RWPE2 (cell line): ENCODE measurements around the gene GAS7.

Source experiments
- ATAC-seq: fragments of 200-7000 bp; cut with Tn5 transposase; 3 replicates; pipeline ENCODE4 v1.9.1; 2021; ENCODE audit warnings: low read depth
- DNase-seq: peaks from one replicate; pipeline ENCODE4 v3.0.0-alpha.2; 2020; ENCODE audit warnings: low spot score
- H3K27ac ChIP-seq: fragments of 450-650 bp; 2 replicates; pipeline ENCODE4 v1.5.1; 2017; ENCODE audit warnings: mild to moderate bottlenecking; ENCODE audit not compliant: poor library complexity, severe bottlenecking
- H3K27me3 ChIP-seq: fragments of 250-450 bp; sonication (Bioruptor Pico); 2 replicates; pipeline ENCODE4 v1.5.1; 2021; ENCODE audit warnings: mild to moderate bottlenecking, moderate library complexity; ENCODE audit not compliant: insufficient read depth, poor library complexity, severe bottlenecking
- H3K36me3 ChIP-seq: fragments of 250-450 bp; sonication (Bioruptor Pico); 2 replicates; pipeline ENCODE4 v1.5.1; 2020; ENCODE audit warnings: low read depth, mild to moderate bottlenecking, moderate library complexity
- H3K4me1 ChIP-seq: fragments of 250-450 bp; sonication (Bioruptor Pico); 2 replicates; pipeline ENCODE4 v1.5.1; 2021; ENCODE audit warnings: mild to moderate bottlenecking, moderate library complexity; ENCODE audit not compliant: insufficient read depth, poor library complexity, severe bottlenecking
- H3K4me3 ChIP-seq: fragments of 250-450 bp; sonication (Bioruptor Pico); 2 replicates; pipeline ENCODE4 v1.5.1; 2021; ENCODE audit warnings: mild to moderate bottlenecking, moderate library complexity; ENCODE audit not compliant: severe bottlenecking
- H3K9me3 ChIP-seq: fragments of 250-450 bp; sonication (Bioruptor Pico); 2 replicates; pipeline ENCODE4 v1.5.1; 2021; ENCODE audit warnings: mild to moderate bottlenecking, moderate library complexity; ENCODE audit not compliant: severe bottlenecking
- TF ChIP-seq, protein P1 (sequence below): fragments of 450-650 bp; IDR thresholded peaks from one replicate; pipeline ENCODE4 v1.5.1; 2017; ENCODE audit warnings: mild to moderate bottlenecking, moderate library complexity; ENCODE audit not compliant: poor library complexity, severe bottlenecking

Gene GAS7

DNA sequence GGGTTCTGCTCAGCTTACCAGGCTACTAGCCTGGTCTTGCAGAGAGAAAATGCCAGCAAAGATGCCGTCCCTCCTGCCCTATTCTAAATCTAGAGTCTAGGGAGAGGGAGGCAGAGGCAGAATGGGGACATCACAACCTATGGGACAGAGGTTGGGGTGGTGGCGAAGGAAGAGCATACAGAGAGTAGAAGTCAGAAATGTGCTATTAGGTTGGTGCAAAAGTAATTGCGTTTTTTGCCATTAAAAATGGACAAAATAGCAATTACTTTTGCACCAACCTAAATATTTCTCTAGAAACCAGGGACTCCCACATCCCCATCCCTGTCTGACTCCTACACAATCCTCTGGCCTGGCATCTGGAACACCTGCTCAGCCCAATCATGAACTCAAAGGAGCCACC lies 127.7 kb downstream of the GAS7 start:
- ATAC-seq, result no peak
- no peak overlapping the region for H3K27ac ChIP-seq
- H3K36me3 ChIP-seq, result no peaks in the 10 kb centered on the region

DNA sequence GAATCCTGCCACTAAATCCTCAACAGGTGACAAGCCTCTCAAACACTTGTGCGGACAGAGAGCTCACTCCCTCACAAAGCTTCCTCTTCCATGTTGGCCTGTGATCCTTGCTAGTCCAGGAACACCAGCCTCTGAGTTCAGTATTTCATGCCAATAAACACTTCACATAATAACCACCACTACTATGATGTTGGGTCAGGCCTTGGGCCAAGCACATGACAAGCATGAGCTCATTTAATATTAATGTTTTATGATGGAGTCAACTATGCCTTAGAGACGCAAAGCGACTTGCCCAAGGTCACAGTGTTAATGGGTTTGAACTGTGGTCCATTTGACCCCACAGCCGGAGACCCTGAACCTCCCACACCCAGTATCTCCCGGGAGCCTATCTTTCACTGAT lies 129.1 kb downstream of the GAS7 start:
- Histone ChIP-seq H3K27me3 (no peaks in the 10 kb centered on the region), H3K27ac (no peak overlapping the region), H3K4me3 (no peak overlapping the region), H3K4me1 (no peaks in the 10 kb centered on the region), H3K9me3 (no peaks in the 10 kb centered on the region), H3K36me3 (no peaks in the 10 kb centered on the region)
- ATAC-seq, result no peak
- DNase-seq, result no peak
- TF ChIP-seq, protein P1, sequence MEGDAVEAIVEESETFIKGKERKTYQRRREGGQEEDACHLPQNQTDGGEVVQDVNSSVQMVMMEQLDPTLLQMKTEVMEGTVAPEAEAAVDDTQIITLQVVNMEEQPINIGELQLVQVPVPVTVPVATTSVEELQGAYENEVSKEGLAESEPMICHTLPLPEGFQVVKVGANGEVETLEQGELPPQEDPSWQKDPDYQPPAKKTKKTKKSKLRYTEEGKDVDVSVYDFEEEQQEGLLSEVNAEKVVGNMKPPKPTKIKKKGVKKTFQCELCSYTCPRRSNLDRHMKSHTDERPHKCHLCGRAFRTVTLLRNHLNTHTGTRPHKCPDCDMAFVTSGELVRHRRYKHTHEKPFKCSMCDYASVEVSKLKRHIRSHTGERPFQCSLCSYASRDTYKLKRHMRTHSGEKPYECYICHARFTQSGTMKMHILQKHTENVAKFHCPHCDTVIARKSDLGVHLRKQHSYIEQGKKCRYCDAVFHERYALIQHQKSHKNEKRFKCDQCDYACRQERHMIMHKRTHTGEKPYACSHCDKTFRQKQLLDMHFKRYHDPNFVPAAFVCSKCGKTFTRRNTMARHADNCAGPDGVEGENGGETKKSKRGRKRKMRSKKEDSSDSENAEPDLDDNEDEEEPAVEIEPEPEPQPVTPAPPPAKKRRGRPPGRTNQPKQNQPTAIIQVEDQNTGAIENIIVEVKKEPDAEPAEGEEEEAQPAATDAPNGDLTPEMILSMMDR, result no peak

More for the DNA sequence above, 127.7 kb downstream of the GAS7 start:
- no peak for DNase-seq
- Histone ChIP-seq H3K4me3 (no peak overlapping the region), H3K4me1 (no peaks in the 10 kb centered on the region), H3K27me3 (no peaks in the 10 kb centered on the region), H3K9me3 (no peaks in the 10 kb centered on the region)
- TF ChIP-seq, protein P1, result no peak

DNA sequence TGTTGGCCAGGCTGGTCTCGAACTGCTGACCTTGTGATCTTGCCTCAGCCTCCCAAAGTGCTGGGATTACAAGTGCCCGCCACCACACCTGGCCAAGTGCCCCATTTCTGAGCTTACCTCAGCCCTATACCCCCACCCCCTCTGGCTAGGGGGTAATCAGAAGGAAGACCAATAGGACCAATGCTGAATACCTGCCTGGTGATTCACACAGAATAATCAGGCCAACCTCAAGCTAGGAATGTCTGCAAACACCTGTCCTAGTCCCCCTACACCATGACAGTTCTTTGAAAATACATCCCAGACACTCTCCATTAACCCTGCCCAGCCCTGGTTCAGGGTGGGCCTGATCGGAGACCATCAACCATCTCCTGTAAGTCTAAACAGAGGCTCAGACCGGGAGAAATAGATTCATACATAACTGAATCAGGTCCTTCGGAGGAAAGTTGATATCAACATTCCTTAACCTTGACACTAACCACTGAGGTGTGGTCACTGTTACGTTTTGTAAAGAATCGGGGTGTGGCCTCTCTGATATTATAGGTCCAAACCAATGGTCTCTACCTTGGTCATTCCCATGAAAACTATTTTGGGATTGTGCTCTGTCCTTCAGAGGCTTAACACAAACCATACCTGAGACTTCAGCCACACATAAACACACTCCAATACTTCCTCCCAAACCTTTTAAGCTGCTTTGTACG lies 130.8 kb downstream of the GAS7 start:
- no peaks in the 10 kb centered on the region for H3K27me3 ChIP-seq
- ATAC-seq, result peak; percentile 68
- H3K36me3 ChIP-seq, result no peaks in the 10 kb centered on the region
- no peak for DNase-seq
- no peak overlapping the region for H3K4me3 ChIP-seq
- TF ChIP-seq, protein P1, result no peak
- no peaks in the 10 kb centered on the region for H3K4me1 ChIP-seq
- H3K9me3 ChIP-seq, result no peaks in the 10 kb centered on the region
- no peak overlapping the region for H3K27ac ChIP-seq

DNA sequence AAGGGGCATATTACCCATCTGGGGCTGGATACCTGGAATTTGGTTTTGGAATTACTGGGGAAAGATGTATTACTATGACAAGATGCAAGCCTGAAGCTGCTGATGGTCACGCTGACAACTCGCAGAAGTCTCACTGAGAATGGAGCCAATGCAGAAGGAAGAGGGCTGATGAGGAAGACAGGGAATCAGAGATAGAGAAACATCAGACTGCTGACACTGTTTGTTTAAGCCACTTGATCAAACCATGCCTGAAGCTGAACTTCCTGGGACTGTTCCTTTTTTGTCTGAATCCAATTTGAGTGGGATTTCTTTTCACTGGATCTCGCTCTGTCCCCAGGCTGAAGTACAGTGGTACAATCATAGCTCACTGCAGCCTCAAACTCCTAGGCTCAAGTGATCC lies 133.9 kb downstream of the GAS7 start:
- ATAC-seq (no peak), DNase-seq (no peak)
- no peaks in the 10 kb centered on the region for H3K4me1 ChIP-seq
- H3K27ac ChIP-seq, result no peak overlapping the region
- TF ChIP-seq, protein P1, result no peak
- no peaks in the 10 kb centered on the region for H3K27me3 ChIP-seq
- H3K36me3 ChIP-seq, result no peaks in the 10 kb centered on the region
- H3K4me3 ChIP-seq, result no peak overlapping the region
- no peaks in the 10 kb centered on the region for H3K9me3 ChIP-seq

DNA sequence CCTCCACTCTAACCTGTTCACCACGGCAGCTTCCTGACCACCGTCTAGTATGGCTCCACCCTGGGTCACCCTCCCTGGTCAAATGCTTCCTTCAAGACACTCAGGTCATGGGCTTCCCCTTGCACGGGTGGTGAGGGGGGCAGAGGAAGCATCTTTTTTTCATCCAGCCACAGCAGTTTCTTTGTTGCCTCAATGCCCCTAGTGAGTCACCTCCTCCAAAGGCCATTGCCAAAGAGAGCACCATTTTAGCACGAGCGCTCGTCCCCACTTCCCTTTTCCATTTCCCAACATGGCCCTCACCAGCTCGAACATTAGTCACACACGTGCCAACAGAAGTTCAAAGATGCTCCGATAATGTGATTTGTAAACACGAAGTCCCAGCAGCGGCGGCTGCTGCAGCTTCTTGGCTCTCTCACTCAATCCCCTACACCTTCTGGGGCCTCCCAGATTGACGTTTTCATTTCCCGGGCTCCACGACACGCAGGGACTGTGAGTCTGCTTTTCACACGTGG lies 134.6 kb downstream of the GAS7 start:
- H3K4me1 ChIP-seq, result no peaks in the 10 kb centered on the region
- H3K36me3 ChIP-seq, result no peaks in the 10 kb centered on the region
- TF ChIP-seq, protein P1, result no peak
- ATAC-seq (no peak), DNase-seq (no peak)
- no peaks in the 10 kb centered on the region for H3K9me3 ChIP-seq
- H3K27ac ChIP-seq, result no peak overlapping the region
- H3K27me3 ChIP-seq, result no peaks in the 10 kb centered on the region
- no peak overlapping the region for H3K4me3 ChIP-seq
